Fibroblast of lung (primary cell): Measurements from ENCODE around the gene UBE2V1.

Experiments used
- EZH2 ChIP-seq: IDR thresholded peaks from 2 replicates; pipeline ENCODE4 v1.5.1; 2012; ENCODE audit warnings: low read length, control low read depth, mild to moderate bottlenecking; ENCODE audit errors: missing control alignments
- TF ChIP-seq, protein P1 (sequence below), 2 donors: IDR thresholded peaks in 1 of 2; conservative IDR thresholded peaks in 1 of 2; 1 replicate in 1 of 2; 2 replicates in 1 of 2; pipeline ENCODE4 v1.5.1; 2011 to 2012; ENCODE audit warnings: low read length in 2 of 2, control low read depth in 1 of 2, inconsistent platforms in 1 of 2, low read depth in 1 of 2, mild to moderate bottlenecking in 1 of 2

DNA sequence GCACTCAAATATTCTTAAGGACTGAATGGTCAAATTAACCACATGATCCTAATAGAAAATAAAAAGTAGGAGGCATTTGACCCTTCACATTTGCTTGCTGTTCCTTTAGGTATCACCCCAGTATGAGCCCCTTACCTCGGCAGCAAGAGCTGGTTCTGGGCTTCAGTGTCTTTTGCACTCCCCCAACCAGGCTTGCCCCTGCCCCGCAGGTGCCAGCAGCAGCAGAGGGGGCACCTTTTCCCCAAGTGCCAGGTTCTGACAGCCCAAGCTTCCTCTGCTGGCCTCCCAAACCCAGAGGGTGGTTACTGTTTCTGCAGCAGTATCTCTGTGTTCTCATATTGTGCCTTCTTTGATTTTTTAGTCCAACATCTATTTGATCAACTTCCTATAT is 23.2 kb downstream of the UBE2V1 start:
- TF ChIP-seq, protein P1, sequence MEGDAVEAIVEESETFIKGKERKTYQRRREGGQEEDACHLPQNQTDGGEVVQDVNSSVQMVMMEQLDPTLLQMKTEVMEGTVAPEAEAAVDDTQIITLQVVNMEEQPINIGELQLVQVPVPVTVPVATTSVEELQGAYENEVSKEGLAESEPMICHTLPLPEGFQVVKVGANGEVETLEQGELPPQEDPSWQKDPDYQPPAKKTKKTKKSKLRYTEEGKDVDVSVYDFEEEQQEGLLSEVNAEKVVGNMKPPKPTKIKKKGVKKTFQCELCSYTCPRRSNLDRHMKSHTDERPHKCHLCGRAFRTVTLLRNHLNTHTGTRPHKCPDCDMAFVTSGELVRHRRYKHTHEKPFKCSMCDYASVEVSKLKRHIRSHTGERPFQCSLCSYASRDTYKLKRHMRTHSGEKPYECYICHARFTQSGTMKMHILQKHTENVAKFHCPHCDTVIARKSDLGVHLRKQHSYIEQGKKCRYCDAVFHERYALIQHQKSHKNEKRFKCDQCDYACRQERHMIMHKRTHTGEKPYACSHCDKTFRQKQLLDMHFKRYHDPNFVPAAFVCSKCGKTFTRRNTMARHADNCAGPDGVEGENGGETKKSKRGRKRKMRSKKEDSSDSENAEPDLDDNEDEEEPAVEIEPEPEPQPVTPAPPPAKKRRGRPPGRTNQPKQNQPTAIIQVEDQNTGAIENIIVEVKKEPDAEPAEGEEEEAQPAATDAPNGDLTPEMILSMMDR (conservative IDR thresholded peaks at IDR 0.05 in 1 of 2, IDR thresholded peaks at IDR 0.05 in 1 of 2; ENCODE audit: low read depth in 1 of 2, low read length in 2 of 2), result no peak
- no peak for TF ChIP-seq EZH2
